Posterior vena cava (tissue), 2 donors: ENCODE measurements around the gene OR5M3. TPM values are rescaled to one million over a fixed set of nuclear protein-coding genes. Genes with fewer than 3 reads are reported as not detected.

Experiments
- DNase-seq: peaks from one replicate; pipeline ENCODE4 v3.0.0-alpha.2; 2020; ENCODE audit warnings: low spot score
- intact Hi-C, 2 donors: fragments of 100-400 bp; cut with DNase I; formaldehyde crosslinking; loops; one replicate each; pipeline versions ENCODE4 v1.14.1 to v1.14.2; 2022 to 2023
- long read RNA-seq, 2 donors: library from polyadenylated mRNA; unstranded; transcript quantifications; one replicate each; pipeline ENCODE4 v2.0.0, GENCODE V29; 2020 to 2021
- total RNA-seq, 2 donors: library from RNA; stranded (reverse); fragmentation: NEBNext Ultra II Directional; extraction: Animal tissue kit (Norgen Biotek cat#: 25700); gene quantifications; one replicate each; pipeline ENCODE4 v1.2.1, GENCODE V29; 2021
- donor health status: DM: yes; HTN: yes; CAD: no.
- donor health status: DM: yes; HTN: yes; CAD: no.

Gene OR5M3
- total RNA-seq, result not detected
- long read RNA-seq, donor 1, result 0 reads
- long read RNA-seq, donor 2, result 0 reads

DNA sequence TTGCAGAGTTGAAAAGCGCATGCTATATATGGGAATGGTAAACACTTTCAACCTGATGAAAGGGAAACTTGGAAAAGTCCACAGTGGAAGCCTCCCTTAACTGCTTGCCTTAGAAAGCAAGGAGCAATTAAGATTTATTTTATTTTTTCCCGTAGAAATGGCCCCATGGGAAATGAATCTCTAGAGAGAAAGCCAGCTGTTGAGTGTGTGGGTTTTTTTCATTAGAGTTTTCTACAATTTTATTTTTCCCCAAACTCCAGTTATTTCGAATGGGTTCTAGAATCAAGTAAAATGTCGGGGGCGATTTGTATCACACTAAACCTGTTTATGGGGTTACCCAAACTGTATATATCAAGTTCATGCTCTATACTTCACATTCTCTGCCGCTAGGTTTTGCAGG, at the start of gene OR5M3:
OR5M3 (minus strand) TSS at position 101 of the 400 bp plus-strand sequence. CDS start 2,855 bp downstream, outside the sequence.
- intact Hi-C loops, result no loop called here
- no peak for DNase-seq

GRCh38 chr11:56522008-56522407, 48.9 kb upstream of the OR5M3 start:
- peak; percentile 7 for DNase-seq
- intact Hi-C loops, result no loop called here

DNA sequence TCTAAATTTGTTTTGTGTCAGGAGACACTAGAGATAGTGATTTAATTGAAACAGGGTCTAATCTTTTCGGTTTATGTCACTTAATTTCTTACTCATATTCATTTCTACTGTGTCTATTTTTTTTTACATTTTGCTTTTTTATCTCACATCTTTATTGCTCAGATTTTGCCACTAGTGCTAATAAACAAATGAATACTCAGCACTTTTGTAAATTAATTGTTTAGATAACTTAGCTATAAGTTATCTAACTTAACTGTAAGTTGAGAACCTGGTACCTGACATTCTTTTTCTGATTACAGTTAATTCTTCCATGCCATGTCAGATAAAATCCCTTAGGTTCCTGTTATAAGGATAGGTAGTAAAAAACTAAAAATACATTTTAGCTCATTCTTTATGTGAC, 40.1 kb upstream of the OR5M3 start:
- no peak for DNase-seq
- intact Hi-C loops, result no loop called here

GRCh38 chr11:56509439-56509838, 36.3 kb upstream of the OR5M3 start:
- no peak for DNase-seq
- intact Hi-C loops, result no loop called here

DNA sequence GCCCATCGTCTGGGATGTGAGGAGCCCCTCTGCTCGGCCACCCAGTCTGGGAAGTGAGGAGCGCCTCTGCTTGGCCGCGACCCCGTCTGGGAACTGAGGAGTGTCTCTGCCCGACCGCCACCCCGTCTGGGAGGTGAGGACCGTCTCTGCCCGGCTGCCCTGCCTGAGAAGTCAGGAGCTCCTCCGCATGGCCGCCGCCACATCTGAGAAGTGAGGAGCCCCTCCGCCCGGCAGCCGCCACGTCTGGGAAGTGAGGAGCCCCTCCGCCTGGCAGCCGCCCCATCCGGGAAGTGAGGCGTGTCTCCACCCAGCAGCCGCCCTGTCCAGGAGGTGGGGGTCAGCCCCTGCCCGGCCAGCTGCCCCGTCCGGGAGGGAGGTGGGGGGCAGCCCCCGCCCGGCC, 23.9 kb upstream of the OR5M3 start:
- DNase-seq, result peak; percentile 76
- intact Hi-C loops, result no loop called here

GRCh38 chr11:56495117-56495516, 22.0 kb upstream of the OR5M3 start:
- intact Hi-C loops, result no loop called here
- DNase-seq, result no peak

- intact Hi-C loops, result no loop called here
- DNase-seq, result no peak
Measured at GRCh38 chr11:56491270-56491669, 18.1 kb upstream of the OR5M3 start, which contains the start of gene OR5M8. Gene OR5M8, minus strand, starts transcription at chr11:56491370. Its CDS starts 0 bp downstream, at chr11:56491370.

DNA sequence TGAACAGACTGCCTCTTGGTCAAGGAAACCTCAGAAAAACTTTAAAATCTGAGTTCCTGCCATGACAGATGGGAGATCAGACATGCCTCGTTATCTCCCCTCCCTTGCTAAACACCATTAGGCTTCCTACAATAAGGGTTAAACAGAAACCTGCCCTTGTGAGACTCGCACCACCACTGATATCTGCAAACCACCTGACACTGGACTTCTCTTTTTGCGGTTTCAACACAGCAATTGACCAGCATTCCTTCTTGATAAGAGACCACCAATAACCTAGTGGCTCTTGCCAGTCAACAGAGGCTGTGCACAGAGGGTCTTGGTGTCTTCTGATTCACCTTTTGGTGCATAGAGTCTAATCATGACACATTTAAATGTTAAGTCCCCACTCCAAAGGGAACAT, 13.6 kb upstream of the OR5M3 start:
- intact Hi-C loops, result no loop called here
- DNase-seq, result no peak

GRCh38 chr11:56474729-56475235, 1.6 kb upstream of the OR5M3 start:
- DNase-seq, result no peak
- intact Hi-C loops, result no loop called here

DNA sequence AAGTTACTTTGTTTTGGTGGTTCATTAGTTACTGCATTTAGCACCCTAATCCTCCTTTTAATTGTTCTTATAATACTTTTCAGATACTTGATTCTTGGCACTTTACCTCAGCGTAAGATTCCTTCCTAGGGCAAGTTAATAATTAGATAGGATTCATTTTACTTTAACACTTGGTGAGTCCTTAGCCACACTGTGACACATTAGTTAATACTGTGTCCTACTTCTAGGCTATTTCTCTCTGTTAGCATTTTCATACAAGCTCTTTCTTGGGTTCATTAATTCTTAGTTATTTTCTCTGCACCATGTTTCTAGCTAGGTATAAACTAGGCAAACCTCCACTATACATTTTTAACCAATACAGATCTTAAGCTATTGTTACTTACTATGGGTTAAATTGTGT, 16.1 kb downstream of the OR5M3 start:
- no peak for DNase-seq
- intact Hi-C loops, result no loop called here

- intact Hi-C loops, result no loop called here
- no peak for DNase-seq
Measured at GRCh38 chr11:56453521-56453920, 19.6 kb downstream of the OR5M3 start.

Other genes with a start within 250 kb of the OR5M3 start
- not detected for gene OR5T2, start 239.1 kb downstream of the OR5M3 start, total RNA-seq
- gene OR5T3, start 221.1 kb downstream of the OR5M3 start, total RNA-seq, result not detected
- gene OR5T1, start 199.2 kb downstream of the OR5M3 start, total RNA-seq, result not detected
- not detected for gene OR8H1, start 181.1 kb downstream of the OR5M3 start, total RNA-seq
- gene OR8K3, start 158.2 kb downstream of the OR5M3 start, total RNA-seq, result not detected
- not detected for gene OR8K1, start 127.3 kb downstream of the OR5M3 start, total RNA-seq
- gene OR8J1, start 119.1 kb downstream of the OR5M3 start, total RNA-seq, result not detected
- not detected for gene OR8U1, start 97.7 kb downstream of the OR5M3 start, total RNA-seq
- gene OR5AL1, start 60.7 kb downstream of the OR5M3 start, total RNA-seq, result not detected
- gene OR5M8, start 18.0 kb upstream of the OR5M3 start, total RNA-seq, result not detected
- gene OR5M11, start 69.9 kb upstream of the OR5M3 start, total RNA-seq, result not detected
- gene OR5M10, start 104.4 kb upstream of the OR5M3 start, total RNA-seq, result not detected
- gene OR5M1, start 141.5 kb upstream of the OR5M3 start, total RNA-seq, result not detected
- not detected for gene OR5AP2, start 169.1 kb upstream of the OR5M3 start, total RNA-seq
- not detected for gene OR5AR1, start 190.3 kb upstream of the OR5M3 start, total RNA-seq
- gene OR9G1, start 225.7 kb upstream of the OR5M3 start, total RNA-seq, result not detected